ENCODE results near the gene GRAP. TPM values are rescaled to one million over a fixed set of nuclear protein-coding genes. Genes with fewer than 3 reads are reported as not detected.

GRAP gene
- total RNA-seq (2022; extraction: Qiagen RNA extraction; ENCODE audit: low read depth) = 0.17 to 0.34 TPM (median 0.22 TPM) in 5 replicates

DNA sequence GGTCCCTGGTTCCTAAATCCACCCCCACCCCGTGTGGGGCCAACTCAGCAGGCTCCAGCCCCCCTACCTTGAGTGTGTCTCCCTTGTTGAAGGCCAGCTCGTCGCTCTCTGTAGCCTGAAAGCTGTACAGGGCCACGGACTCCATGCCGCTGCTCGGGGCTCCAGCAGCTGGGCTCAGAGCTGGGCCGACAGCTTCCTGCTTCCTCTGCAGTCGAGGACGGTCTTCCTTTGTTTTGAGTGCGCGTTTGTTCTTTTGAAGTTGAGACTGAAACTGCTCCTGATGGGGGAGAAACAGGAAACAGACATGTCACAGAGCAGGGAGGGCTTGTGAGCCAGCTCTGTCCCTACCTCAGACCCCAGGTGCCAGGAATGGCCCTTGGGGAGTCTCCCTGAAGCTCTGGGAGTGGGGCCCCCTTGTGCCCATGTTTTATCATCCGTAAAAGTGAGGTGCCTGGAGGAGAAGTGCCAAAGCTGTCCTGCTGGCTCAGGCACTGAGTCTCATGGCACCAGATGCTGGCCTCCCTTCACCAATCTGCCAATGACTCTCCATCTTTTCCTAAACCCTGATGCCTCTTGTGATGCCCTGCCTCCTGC, at the start of gene GRAP:
Gene GRAP, minus strand, starts transcription at position 176 of the 594 bp plus-strand sequence. Its CDS starts 31 bp downstream, at position 145.

DNA sequence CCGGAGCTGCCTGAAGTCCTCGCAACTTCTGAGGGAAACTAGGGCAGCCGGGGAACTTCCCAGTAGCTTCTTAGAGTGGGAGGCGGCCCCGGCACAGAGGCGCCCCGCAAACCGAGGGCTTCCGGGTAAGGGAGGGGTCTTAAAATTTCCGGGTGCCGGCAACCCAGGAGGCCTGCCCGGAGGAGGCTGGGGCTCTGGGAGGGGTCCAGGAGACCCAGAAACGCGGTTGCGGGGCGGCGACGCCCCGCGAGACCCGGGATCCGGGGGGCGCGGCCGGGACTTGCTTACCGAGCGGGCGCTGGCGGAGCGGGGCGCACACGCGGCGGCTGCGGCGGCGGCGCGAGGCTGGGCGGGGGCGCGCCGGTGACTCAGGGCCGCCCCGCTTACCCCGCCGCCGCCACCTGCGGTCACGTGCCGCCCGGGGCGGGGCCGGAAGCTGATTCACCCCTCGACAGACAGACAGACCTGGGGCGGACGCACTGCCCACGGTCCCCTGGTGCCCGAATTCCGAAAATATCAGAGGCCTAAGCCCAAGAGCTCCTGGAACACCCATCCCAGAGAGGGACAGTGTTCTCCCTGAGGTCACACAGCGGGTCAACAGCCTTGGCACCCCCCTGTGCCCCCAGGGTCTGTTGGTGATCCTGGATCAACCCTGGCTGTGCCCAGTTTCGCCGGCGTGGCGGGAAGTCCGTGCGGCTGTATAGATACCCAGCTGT, 42.2 kb downstream of the GRAP start, which contains the start of gene FAM83G:
Gene FAM83G, minus strand, starts transcription at position 344 of the 716 bp plus-strand sequence. CDS start 723 bp downstream, outside the sequence.

Other genes with a start within 250 kb of the GRAP start
- gene PRPSAP2, start 188.8 kb downstream of the GRAP start, total RNA-seq (2022; extraction: Qiagen RNA extraction; ENCODE audit: low read depth) = 40.9 to 44.9 TPM (median 42.7 TPM) in 5 replicates
- gene SLC5A10, start 94.8 kb downstream of the GRAP start, total RNA-seq (2022; extraction: Qiagen RNA extraction; ENCODE audit: low read depth) = 0.14 to 0.36 TPM (median 0.26 TPM) in 5 replicates
- 31.1 to 38.4 TPM (median 37.7 TPM) in 5 replicates for gene FAM83G, start 42.2 kb downstream of the GRAP start, total RNA-seq (2022; extraction: Qiagen RNA extraction; ENCODE audit: low read depth)
- gene GRAPL, start 80.6 kb upstream of the GRAP start, total RNA-seq (2022; extraction: Qiagen RNA extraction; ENCODE audit: low read depth) = 0.15 to 0.31 TPM in 2 of 5 replicates, not detected in the others
- 44.1 to 70.9 TPM (median 51.6 TPM) in 5 replicates for gene EPN2, start 190.4 kb upstream of the GRAP start, total RNA-seq (2022; extraction: Qiagen RNA extraction; ENCODE audit: low read depth)